Fibroblast of mammary gland (primary cell): ENCODE data around the gene PHETA2.

Experiments used
- DNase-seq: peaks from one replicate; pipeline ENCODE4 v3.0.0-alpha.2; 2010; ENCODE audit warnings: low read depth
- H3K4me3 ChIP-seq: 2 replicates; pipeline ENCODE4 v1.5.1; 2011; ENCODE audit warnings: low read depth, mild to moderate bottlenecking, low read length, moderate library complexity; ENCODE audit not compliant: control insufficient read depth
- TF ChIP-seq, protein P1 (sequence below): conservative IDR thresholded peaks from 2 replicates; pipeline ENCODE4 v1.5.1; 2011; ENCODE audit warnings: low read depth, low read length, inconsistent platforms; ENCODE audit not compliant: control insufficient read depth, insufficient read depth

Gene PHETA2

DNA sequence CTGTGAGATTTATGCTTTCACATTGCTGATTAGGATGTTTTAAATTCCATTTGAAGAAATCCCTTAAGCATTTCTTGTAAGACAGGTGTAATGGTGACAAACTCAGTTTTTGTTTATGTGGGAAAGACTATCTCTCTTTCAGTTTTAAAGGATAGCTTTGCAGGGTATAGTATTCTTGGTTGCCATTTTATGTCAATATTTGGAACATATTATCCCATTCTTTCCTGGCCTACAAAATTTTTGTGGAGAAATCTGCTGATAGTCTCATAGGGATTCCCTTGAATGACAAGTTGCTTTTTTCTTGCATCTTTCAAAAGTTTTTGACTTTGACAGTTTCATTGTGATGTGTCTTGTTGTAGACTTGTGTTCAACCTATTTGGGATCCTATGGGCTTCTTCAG lies 32.3 kb upstream of the PHETA2 start:
- no peak overlapping the region for H3K4me3 ChIP-seq
- DNase-seq: no peak
- TF ChIP-seq, protein P1, sequence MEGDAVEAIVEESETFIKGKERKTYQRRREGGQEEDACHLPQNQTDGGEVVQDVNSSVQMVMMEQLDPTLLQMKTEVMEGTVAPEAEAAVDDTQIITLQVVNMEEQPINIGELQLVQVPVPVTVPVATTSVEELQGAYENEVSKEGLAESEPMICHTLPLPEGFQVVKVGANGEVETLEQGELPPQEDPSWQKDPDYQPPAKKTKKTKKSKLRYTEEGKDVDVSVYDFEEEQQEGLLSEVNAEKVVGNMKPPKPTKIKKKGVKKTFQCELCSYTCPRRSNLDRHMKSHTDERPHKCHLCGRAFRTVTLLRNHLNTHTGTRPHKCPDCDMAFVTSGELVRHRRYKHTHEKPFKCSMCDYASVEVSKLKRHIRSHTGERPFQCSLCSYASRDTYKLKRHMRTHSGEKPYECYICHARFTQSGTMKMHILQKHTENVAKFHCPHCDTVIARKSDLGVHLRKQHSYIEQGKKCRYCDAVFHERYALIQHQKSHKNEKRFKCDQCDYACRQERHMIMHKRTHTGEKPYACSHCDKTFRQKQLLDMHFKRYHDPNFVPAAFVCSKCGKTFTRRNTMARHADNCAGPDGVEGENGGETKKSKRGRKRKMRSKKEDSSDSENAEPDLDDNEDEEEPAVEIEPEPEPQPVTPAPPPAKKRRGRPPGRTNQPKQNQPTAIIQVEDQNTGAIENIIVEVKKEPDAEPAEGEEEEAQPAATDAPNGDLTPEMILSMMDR: no peak

DNA sequence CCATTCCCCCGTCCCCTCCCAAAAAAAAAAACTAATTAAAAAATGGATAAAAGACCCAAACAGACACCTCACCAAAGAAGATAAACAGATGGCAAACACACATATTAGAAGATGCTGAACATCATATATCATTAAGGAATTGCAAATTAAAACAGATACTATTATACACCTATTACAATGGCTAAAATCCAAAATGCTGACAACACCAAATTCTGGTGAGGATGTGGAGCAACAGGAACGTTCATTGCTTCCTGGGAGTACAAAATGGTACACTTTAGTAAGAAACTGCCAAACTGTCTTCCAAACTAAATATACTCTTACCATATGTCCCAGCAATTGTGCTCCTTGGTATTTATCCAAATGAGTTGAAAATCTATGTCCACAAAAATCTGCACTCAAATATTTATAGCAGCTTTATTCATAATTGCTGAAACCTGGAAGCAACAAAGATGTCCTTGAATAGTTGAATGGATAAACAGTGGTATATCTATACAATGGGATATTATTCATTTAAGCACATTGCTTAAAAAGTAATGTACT lies 23.3 kb upstream of the PHETA2 start:
- TF ChIP-seq, protein P1: no peak
- no peak overlapping the region for H3K4me3 ChIP-seq
- DNase-seq: no peak

DNA sequence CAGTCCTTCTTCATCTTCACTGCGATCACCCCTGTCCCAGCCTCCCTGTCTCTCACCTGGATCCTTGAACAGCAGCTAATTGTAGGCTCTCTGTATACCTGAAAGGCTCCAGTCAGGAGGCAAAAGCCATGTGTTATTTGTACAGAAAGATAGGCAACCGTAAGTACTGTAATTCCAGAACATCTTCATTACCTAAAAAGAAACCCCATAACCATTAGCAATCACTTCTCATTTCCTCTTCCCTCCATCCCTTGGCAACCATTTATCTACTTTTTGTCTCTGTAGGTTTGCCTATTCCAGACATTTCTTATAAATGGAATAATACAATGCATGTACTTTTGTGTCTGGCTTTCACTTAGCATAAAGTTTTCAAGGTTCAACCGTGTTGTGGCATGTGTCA lies 21.3 kb upstream of the PHETA2 start:
- no peak overlapping the region for H3K4me3 ChIP-seq
- TF ChIP-seq, protein P1: no peak
- no peak for DNase-seq

DNA sequence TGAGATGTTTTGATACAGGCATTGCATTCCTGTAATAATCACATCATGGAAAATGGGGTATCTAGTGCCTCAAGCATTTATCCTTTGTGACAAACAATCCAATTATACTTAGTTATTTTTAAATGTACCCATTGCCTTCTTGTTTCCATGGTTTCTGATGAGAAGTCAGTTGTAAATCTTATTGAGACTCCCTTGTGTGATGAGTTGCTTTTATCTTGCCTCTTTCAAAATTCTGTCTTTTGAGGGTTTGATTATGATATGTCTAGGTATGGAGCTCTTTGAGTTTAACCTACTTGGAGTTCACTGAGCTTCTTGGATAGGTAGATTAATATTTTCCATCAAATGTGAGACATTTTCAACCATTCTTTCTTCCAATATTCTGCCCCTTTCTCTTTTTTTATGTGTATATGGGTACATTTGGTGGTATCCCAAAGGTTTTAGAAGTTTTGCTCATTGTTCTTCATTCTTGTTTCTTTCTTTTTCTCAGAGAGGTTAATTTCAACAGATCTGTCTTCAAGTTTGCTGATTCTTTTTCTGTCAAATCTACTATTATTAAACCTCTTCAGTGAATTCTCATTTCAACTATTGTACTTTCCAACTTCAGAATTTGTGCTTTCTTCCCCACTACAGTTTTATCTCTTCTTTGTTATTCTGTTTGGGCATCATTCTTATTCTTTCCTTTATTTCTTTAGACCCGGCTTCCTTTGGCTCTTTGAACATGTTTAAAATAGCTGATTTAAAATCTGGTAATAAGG lies 17.1 kb upstream of the PHETA2 start:
- no peak for DNase-seq
- TF ChIP-seq, protein P1: no peak
- no peak overlapping the region for H3K4me3 ChIP-seq

DNA sequence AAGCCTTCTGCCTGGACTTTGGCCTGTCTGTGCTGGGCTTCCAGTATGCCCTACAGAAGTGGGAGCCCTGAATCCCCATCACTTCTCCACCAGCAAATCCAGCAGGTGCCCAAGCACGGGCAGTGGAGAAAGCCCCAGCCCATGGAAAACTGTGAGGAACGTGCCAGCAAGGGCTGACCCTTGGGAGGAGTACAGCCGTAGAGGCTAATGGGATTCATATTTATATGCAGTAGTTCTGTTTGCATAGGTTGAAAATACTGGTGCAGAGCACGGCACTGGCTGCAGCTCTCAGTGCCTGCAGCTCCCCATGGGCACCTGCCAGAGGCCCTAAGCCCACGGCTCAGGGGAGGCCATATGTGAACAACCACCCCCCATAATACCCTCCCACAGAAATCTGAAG lies 13.6 kb upstream of the PHETA2 start:
- H3K4me3 ChIP-seq: no peak overlapping the region
- TF ChIP-seq, protein P1: no peak
- no peak for DNase-seq

DNA sequence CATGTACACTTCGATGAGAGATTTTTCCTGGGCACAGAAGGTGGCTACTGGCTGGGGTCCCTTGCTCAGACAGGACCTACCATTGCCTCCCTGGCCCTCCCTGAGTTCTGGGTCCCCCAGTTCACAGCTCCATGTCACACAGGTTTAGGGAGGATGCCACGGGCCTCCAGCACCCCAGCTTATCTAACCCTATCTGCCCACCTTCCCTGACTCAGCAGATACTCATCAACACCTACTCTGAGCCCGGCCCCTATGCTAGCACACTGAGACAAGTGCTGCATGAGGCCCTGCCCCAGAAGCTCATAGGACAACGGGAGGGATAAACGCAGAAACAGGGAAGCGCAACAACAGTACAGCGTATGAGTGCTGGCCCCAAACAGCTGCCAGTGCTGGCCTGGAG lies 13.0 kb upstream of the PHETA2 start:
- TF ChIP-seq, protein P1: no peak
- no peak overlapping the region for H3K4me3 ChIP-seq
- no peak for DNase-seq
